GM12878 (cell line): ENCODE results near the gene SPTBN1. TPM values are rescaled to one million over a fixed set of nuclear protein-coding genes. Genes with fewer than 3 reads are reported as not detected.

Experiments
- BACH1 ChIP-seq: fragments of 450-650 bp; IDR thresholded peaks from 2 replicates; pipeline ENCODE4 v1.6.1; 2017; ENCODE audit warnings: mild to moderate bottlenecking, borderline replicate concordance
- BRCA1 ChIP-seq: IDR thresholded peaks from 2 replicates; pipeline ENCODE4 v1.6.1; 2011; ENCODE audit warnings: low read depth, low read length, improper control_type of control experiment
- CBX3 ChIP-seq: fragments of 200-600 bp; sonication (generic); IDR thresholded peaks from 2 replicates; pipeline ENCODE4 v1.6.1; 2016; ENCODE audit warnings: low read depth, borderline replicate concordance
- DPF2 ChIP-seq: fragments of 450-650 bp; IDR thresholded peaks from 2 replicates; pipeline ENCODE4 v1.6.1; 2017; ENCODE audit warnings: mild to moderate bottlenecking
- FOS ChIP-seq: IDR thresholded peaks from 3 replicates; pipeline ENCODE4 v1.6.1; 2011; ENCODE audit warnings: borderline replicate concordance; ENCODE audit not compliant: insufficient read length; ENCODE audit errors: extremely low read depth
- GATAD2B ChIP-seq: fragments of 450-650 bp; conservative IDR thresholded peaks from 2 replicates; pipeline ENCODE4 v1.6.1; 2017; ENCODE audit warnings: low read depth, mild to moderate bottlenecking, moderate library complexity
- HDAC2 ChIP-seq: fragments of 200-600 bp; sonication (generic); IDR thresholded peaks from 2 replicates; pipeline ENCODE4 v1.6.1; 2017
- HDGF ChIP-seq: fragments of 450-650 bp; IDR thresholded peaks from 2 replicates; pipeline ENCODE4 v1.6.1; 2016; ENCODE audit warnings: antibody characterized with exemption
- IKZF1 ChIP-seq: fragments of 450-650 bp; conservative IDR thresholded peaks from 2 replicates; pipeline ENCODE4 v1.6.1; 2017; ENCODE audit warnings: antibody characterized with exemption, mild to moderate bottlenecking
- KDM1A ChIP-seq: fragments of 200-600 bp; sonication (generic); IDR thresholded peaks from 2 replicates; pipeline ENCODE4 v1.6.1; 2016; ENCODE audit warnings: borderline replicate concordance
- MTA3 ChIP-seq: IDR thresholded peaks from 2 replicates; pipeline ENCODE4 v1.6.1; 2012; ENCODE audit warnings: low read length, inconsistent platforms, borderline replicate concordance
- NBN ChIP-seq: fragments of 450-650 bp; IDR thresholded peaks from 2 replicates; pipeline ENCODE4 v1.6.1; 2016
- PAX5 ChIP-seq: IDR thresholded peaks from 2 replicates; pipeline ENCODE4 v1.6.1; 2011; ENCODE audit warnings: low read depth, low read length, borderline replicate concordance
- PKNOX1 ChIP-seq: fragments of 450-650 bp; IDR thresholded peaks from 2 replicates; pipeline ENCODE4 v1.6.1; 2016; ENCODE audit warnings: mild to moderate bottlenecking
- RUNX3 ChIP-seq: IDR thresholded peaks from 2 replicates; pipeline ENCODE4 v1.6.1; 2012; ENCODE audit warnings: low read length, inconsistent platforms
- SPI1 ChIP-seq: IDR thresholded peaks from 2 replicates; pipeline ENCODE4 v1.6.1; 2011; ENCODE audit warnings: low read depth, mild to moderate bottlenecking, low read length, moderate library complexity, borderline replicate concordance; ENCODE audit not compliant: insufficient read depth
- SUZ12 ChIP-seq: fragments of 200-600 bp; sonication (generic); IDR thresholded peaks from one replicate; pipeline ENCODE4 v1.6.1; 2018; ENCODE audit warnings: antibody characterized with exemption, mild to moderate bottlenecking; ENCODE audit not compliant: unreplicated experiment
- TAF1 ChIP-seq: IDR thresholded peaks from 2 replicates; pipeline ENCODE4 v1.6.1; 2011; ENCODE audit warnings: mild to moderate bottlenecking, low read depth, low read length, borderline replicate concordance
- ZNF622 ChIP-seq: fragments of 450-650 bp; IDR thresholded peaks from 2 replicates; pipeline ENCODE4 v1.6.1; 2017; ENCODE audit warnings: mild to moderate bottlenecking, inconsistent platforms
- polyA plus RNA-seq, 11 experiments: library from polyadenylated mRNA; depleted of rRNA in 4 of 11; unstranded in 6 of 11; stranded (reverse) in 5 of 11; fragments of >200 nt; fragmentation: Nextera tagmentation in 4 of 11; fragmentation: Illumina TruSeq in 1 of 11; extraction: Ambion mirVana in 4 of 11; extraction: Trizol in 1 of 11; gene quantifications; 1 replicate in 1 of 11; 2 replicates in 10 of 11; pipeline versions ENCODE4 v1.2.1 to v1.2.3, GENCODE V29; 2011 to 2016; ENCODE audit warnings: inconsistent platforms in 2 of 11, missing spikeins in 2 of 11, low read depth in 1 of 11
- total RNA-seq, 4 experiments: library from RNA; depleted of rRNA in 3 of 4; stranded (reverse); fragments of >200 nt in 3 of 4; fragmentation: Illumina TruSeq in 1 of 4; extraction: Trizol in 1 of 4; gene quantifications; 2 replicates each; pipeline versions ENCODE4 v1.2.1 to v1.2.3, GENCODE V29; 2013 to 2021
- TF ChIP-seq, protein P1 (sequence below): fragments of 450-650 bp; IDR thresholded peaks from 2 replicates; pipeline ENCODE4 v1.6.1; 2017; ENCODE audit warnings: antibody characterized with exemption, mild to moderate bottlenecking, moderate library complexity
- TF ChIP-seq, protein P2 (sequence below): fragments of 450-650 bp; IDR thresholded peaks from 2 replicates; pipeline ENCODE4 v1.6.1; 2017; ENCODE audit warnings: low read depth, mild to moderate bottlenecking, moderate library complexity
- TF ChIP-seq, protein P3 (sequence below): fragments of 450-650 bp; formaldehyde crosslinking; IDR thresholded peaks from 2 replicates; pipeline ENCODE4 v1.4.0; 2020; ENCODE audit warnings: mild to moderate bottlenecking, moderate library complexity

The SPTBN1 gene
- total and polyA plus RNA-seq, 10 of the 15 experiments (the other 5 are each of a cell fraction or from before 2014, with no cell fraction given): 20.6 to 154 (median 76.7) TPM

- TF ChIP-seq, protein P1, sequence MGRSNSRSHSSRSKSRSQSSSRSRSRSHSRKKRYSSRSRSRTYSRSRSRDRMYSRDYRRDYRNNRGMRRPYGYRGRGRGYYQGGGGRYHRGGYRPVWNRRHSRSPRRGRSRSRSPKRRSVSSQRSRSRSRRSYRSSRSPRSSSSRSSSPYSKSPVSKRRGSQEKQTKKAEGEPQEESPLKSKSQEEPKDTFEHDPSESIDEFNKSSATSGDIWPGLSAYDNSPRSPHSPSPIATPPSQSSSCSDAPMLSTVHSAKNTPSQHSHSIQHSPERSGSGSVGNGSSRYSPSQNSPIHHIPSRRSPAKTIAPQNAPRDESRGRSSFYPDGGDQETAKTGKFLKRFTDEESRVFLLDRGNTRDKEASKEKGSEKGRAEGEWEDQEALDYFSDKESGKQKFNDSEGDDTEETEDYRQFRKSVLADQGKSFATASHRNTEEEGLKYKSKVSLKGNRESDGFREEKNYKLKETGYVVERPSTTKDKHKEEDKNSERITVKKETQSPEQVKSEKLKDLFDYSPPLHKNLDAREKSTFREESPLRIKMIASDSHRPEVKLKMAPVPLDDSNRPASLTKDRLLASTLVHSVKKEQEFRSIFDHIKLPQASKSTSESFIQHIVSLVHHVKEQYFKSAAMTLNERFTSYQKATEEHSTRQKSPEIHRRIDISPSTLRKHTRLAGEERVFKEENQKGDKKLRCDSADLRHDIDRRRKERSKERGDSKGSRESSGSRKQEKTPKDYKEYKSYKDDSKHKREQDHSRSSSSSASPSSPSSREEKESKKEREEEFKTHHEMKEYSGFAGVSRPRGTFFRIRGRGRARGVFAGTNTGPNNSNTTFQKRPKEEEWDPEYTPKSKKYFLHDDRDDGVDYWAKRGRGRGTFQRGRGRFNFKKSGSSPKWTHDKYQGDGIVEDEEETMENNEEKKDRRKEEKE: no peak
- TF ChIP-seq HDGF (peak; percentile 54; the same call in 1 of the 2 replicates), BACH1 (peak; percentile 56; the same call in 1 of the 2 replicates), FOS (no peak), PKNOX1 (peak; percentile 98), KDM1A (no peak), NBN (peak; percentile 96), IKZF1 (peak; percentile 95), ZNF622 (no peak), SUZ12 (no peak), HDAC2 (no peak), PAX5 (peak; percentile 92), MTA3 (peak; percentile 48; the same call in 1 of the 2 replicates), RUNX3 (peak; percentile 99), SPI1 (peak; percentile 92), GATAD2B (peak; percentile 98), TAF1 (peak; percentile 53; the same call in 1 of the 2 replicates), CBX3 (no peak), BRCA1 (no peak), DPF2 (peak; percentile 84)
- TF ChIP-seq, protein P2, sequence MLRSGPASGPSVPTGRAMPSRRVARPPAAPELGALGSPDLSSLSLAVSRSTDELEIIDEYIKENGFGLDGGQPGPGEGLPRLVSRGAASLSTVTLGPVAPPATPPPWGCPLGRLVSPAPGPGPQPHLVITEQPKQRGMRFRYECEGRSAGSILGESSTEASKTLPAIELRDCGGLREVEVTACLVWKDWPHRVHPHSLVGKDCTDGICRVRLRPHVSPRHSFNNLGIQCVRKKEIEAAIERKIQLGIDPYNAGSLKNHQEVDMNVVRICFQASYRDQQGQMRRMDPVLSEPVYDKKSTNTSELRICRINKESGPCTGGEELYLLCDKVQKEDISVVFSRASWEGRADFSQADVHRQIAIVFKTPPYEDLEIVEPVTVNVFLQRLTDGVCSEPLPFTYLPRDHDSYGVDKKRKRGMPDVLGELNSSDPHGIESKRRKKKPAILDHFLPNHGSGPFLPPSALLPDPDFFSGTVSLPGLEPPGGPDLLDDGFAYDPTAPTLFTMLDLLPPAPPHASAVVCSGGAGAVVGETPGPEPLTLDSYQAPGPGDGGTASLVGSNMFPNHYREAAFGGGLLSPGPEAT: peak; percentile 96
- TF ChIP-seq, protein P3, sequence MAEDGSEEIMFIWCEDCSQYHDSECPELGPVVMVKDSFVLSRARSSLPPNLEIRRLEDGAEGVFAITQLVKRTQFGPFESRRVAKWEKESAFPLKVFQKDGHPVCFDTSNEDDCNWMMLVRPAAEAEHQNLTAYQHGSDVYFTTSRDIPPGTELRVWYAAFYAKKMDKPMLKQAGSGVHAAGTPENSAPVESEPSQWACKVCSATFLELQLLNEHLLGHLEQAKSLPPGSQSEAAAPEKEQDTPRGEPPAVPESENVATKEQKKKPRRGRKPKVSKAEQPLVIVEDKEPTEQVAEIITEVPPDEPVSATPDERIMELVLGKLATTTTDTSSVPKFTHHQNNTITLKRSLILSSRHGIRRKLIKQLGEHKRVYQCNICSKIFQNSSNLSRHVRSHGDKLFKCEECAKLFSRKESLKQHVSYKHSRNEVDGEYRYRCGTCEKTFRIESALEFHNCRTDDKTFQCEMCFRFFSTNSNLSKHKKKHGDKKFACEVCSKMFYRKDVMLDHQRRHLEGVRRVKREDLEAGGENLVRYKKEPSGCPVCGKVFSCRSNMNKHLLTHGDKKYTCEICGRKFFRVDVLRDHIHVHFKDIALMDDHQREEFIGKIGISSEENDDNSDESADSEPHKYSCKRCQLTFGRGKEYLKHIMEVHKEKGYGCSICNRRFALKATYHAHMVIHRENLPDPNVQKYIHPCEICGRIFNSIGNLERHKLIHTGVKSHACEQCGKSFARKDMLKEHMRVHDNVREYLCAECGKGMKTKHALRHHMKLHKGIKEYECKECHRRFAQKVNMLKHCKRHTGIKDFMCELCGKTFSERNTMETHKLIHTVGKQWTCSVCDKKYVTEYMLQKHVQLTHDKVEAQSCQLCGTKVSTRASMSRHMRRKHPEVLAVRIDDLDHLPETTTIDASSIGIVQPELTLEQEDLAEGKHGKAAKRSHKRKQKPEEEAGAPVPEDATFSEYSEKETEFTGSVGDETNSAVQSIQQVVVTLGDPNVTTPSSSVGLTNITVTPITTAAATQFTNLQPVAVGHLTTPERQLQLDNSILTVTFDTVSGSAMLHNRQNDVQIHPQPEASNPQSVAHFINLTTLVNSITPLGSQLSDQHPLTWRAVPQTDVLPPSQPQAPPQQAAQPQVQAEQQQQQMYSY (CRISPR knock-in tag): 0 out of 2 replicates have a peak, but pooled peaks have one; percentile 69
Measured at GRCh38 chr2:54570925-54571694, 115.0 kb downstream of the SPTBN1 start (continued).
